Head of caudate nucleus (tissue), 42 donors: Measurements from ENCODE around the gene BAG1.

Source experiments
- DNase-seq, 42 donors: peaks; one replicate each; pipeline versions ENCODE4 v3.0.0 to v3.0.0-alpha.2; 2020 to 2021; ENCODE audit warnings: mixed read lengths in 7 of 42
- intact Hi-C: fragments of 100-400 bp; cut with DNase I; formaldehyde crosslinking; loops from one replicate; pipeline ENCODE4 v1.15.0; 2022

BAG1 gene

DNA sequence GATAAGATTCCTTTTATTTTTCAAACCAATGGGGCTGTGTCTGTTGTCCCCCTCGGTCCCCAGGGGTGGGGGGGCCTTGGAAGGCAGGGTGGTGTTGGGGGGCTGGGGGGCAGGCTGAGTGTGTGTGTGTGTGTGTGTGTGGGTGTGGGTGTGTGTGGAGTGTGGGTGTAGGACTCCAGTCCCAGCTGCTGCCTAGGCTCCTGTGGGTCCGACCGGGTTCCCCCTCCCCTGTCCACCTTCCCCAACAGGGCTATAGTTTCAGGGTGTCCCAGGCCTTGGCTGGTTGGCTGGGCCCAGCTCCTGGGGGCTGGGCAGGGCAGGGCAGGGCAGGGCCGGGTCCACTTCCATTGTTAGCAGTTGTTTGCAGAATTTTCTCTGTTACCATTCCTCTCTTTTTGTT lies 23.7 kb upstream of the BAG1 start:
- intact Hi-C loops, result no loop called here
- no peak for DNase-seq

GRCh38 chr9:33287087-33287490 lies 22.6 kb upstream of the BAG1 start:
- intact Hi-C loops, result no loop called here
- peak in 26 of 42 donors; percentile 14 to 82 (median 57) for DNase-seq

GRCh38 chr9:33285502-33285901 lies 21.0 kb upstream of the BAG1 start:
- no peak for DNase-seq
- intact Hi-C loops, result no loop called here

- intact Hi-C loops, result loop anchor here (10.0 kb wide), 1 partner anchor 187 kb away; no protein-coding TSS in a partner anchor
- DNase-seq, result no peak
Measured at GRCh38 chr9:33277484-33277883, 13.0 kb upstream of the BAG1 start.

DNA sequence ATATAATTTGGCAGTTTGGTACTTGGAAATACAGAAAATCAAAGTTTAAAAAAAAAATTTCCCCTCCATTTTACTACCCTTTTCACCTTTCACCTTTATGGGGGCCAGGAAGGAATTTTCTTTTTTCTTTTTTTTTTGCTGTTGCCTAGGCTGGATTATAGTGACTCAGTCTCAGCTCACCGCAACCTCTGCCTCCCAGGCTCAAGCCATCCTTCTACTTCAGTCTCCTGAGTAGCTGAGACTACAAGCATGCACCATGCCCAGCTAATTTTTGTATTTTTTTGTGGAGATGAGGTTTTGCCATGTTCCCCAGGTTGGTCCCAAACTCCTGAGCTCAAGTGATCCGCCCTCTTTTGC lies 9.4 kb upstream of the BAG1 start:
- intact Hi-C loops, result loop anchor here (10.0 kb wide), 1 partner anchor 191 kb away; no protein-coding TSS in a partner anchor
- DNase-seq, result no peak

GRCh38 chr9:33273266-33273971 lies 8.9 kb upstream of the BAG1 start:
- intact Hi-C loops, result loop anchor here (10.0 kb wide), 1 partner anchor 191 kb away; no protein-coding TSS in a partner anchor
- no peak for DNase-seq

GRCh38 chr9:33272061-33272460 lies 7.6 kb upstream of the BAG1 start:
- intact Hi-C loops, result loop anchor here (10.0 kb wide), 1 partner anchor 193 kb away; no protein-coding TSS in a partner anchor
- DNase-seq, result no peak

GRCh38 chr9:33270146-33270545 lies 5.6 kb upstream of the BAG1 start:
- intact Hi-C loops, result loop anchor here (10.0 kb wide), 1 partner anchor 195 kb away; no protein-coding TSS in a partner anchor

GRCh38 chr9:33267151-33267767 lies 2.8 kb upstream of the BAG1 start:
- DNase-seq, result no peak
- intact Hi-C loops, result no loop called here

More at GRCh38 chr9:33270146-33270545, 5.6 kb upstream of the BAG1 start:
- DNase-seq, result no peak

- DNase-seq, result peak in 2 of 42 donors; percentile 8 to 16
- intact Hi-C loops, result loop anchor here (2.0 kb wide), 1 partner anchor 25 kb away; the partner anchor contains the start of gene NFX1
Measured at GRCh38 chr9:33265211-33265865, 830 bp upstream of the BAG1 start.

DNA sequence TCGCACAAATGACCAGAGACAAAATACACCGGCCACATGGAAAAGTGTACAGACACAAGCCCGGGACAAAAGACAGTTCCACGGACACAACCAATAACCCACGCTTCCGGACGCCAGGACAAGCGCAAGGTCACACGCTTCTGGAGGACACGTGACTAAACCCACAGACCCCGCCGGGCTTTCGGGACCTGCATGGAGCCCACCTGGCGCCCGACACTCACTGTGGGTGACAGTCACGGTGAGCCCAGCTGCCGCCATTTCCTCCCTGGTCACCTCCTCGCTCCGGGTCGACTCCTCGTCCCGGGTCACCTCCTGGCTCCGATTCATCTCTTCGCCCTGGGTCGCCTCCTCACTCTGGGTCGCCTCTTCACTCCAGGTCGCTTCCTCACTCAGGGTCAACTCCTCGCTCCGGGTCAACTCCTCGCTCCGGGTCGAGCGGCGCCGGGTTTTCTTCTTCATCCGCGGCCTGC lies 470 bp downstream of the BAG1 start:
- intact Hi-C loops, result loop anchor here (2.0 kb wide), 1 partner anchor 27 kb away; the partner anchor contains the start of gene NFX1
- DNase-seq, result peak; percentile 18 to 72 (median 46)

DNA sequence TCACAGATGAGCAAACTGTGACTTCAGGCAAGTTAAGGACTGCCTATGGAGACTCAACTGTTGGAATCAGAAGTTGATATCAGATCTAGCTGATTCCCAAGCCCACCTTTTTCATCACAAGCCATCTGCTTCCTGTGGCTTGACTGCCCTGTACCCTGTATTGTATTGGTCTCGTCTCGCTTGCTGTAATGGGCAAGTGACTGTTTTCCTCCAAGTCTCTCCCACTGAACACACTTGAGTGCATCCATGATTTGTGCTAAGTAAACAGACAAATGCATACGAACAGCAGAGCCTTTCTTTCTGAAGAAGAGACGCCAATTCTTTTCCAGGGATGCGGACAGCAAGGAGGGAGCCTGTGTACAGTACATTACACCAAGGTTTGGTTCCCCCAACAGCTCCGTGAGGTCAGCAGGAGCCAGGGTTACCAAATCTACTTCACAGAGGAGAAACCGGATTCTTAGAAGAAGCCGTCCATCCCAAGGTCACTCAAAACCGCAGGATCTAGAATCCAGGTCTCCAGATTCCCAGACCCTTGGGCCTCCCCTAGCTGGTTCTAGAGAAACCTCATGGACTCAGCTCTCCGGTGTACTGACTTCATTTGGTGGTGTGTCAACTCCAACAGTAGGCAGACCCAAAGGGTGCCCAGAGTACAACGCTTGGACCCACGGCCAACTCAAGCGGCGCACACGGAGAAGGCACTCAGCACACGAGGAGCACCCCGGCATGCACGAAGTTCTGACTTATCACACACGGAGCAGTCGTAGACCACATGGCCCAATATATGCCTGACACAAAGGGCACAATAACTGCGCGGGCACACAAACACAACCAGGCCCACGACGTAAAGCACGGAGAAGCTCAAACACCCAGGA lies 1.1 kb downstream of the BAG1 start:
- DNase-seq, result peak in 16 of 42 donors; percentile 4 to 52 (median 24)
- intact Hi-C loops, result loop anchor here (2.0 kb wide), 1 partner anchor 27 kb away; the partner anchor contains the start of gene NFX1

GRCh38 chr9:33260372-33260771 lies 4.1 kb downstream of the BAG1 start:
- DNase-seq, result no peak
- intact Hi-C loops, result no loop called here

DNA sequence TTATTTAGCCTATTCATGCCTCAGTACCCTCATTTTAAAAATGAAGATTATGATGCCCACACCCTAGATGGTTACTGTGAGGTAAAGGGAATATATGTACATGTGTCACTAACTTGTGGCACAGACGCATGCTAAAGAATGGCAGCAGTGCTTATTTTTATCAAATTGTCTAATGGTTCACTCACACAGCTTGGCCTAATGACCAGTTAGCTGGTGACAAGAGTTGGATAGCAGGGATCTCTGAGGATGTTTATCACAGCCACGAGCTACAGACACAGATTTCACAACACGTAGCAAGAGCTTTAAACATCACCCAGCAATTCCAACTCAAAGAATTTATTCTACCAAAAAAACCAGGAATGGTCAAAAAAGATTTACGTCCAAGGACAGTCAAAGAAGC lies 7.2 kb downstream of the BAG1 start:
- DNase-seq, result no peak

GRCh38 chr9:33256236-33256635 lies 8.3 kb downstream of the BAG1 start:
- DNase-seq, result no peak

More for the DNA sequence above, 7.2 kb downstream of the BAG1 start:
- intact Hi-C loops, result no loop called here

DNA sequence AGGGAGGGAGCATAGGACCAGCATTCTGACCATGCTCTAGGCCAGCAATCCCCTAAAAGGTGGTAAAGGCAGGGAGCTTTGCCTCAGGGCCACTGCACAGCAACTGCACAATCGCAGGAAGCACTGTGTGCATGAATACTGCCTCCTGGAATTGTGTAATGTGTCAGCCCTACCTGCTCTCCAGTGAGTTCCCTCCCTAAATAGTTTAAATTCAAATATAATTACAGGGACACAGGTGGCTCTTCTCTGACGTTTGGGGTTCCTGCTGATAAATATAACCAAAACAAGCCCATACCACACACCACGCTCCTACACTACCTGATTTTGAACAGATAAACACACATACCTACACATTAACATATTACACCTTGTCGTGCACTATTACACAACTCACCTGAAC lies 9.0 kb downstream of the BAG1 start:
- intact Hi-C loops, result no loop called here
- no peak for DNase-seq

More at GRCh38 chr9:33256236-33256635, 8.3 kb downstream of the BAG1 start:
- intact Hi-C loops, result no loop called here

GRCh38 chr9:33255014-33255413 lies 9.5 kb downstream of the BAG1 start:
- intact Hi-C loops, result no loop called here
- DNase-seq, result no peak

DNA sequence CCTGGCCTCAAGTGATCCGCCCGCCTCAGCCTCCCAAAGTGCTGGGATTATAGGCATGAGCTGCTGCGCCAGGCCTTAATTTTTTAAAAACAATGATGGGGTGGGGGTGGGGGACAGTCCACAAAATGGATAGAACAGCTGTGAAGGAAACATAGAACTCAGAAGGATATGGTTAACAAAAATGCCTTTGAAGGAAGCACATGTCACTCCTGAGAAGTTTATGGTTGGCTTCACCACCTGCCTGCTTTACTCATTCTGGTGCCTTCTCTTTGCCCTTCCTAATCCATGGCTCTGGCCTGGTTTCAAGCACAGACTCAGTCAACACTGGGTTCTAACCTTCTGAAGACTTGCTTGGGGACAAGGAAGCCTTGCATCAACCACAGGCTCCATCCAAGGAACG lies 10.3 kb downstream of the BAG1 start:
- intact Hi-C loops, result no loop called here
- no peak for DNase-seq
